ENCODE measurements around the gene SPTAN1.

DNA sequence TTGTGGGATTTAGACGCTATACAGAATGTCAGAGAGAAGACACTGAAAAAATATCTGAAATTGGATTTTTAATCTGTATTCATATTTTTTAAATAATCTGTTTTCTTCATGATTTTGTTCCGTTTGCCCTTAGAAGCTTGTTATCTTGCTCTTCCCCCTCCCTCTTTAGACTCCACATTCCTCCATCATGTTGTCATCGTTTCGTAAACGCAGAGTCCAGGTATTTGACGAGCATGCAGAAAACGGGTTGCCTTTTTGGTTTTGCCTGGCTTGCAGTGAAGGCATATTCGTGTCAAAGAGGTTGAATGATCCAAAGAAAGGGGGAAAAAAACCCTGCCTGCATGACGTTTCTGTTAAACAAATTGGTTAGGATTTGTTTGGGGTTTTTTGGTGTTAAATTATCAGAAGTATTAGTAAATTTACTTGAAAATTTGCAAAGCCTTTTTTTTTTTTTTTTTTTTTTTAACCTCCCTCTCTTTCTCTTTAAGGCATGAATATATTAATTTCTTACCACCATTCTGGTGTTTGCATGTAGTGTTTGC lies 2.9 kb downstream of the SPTAN1 start:
- no peak for TF ChIP-seq CHD1 (IDR thresholded peaks at IDR 0.05; ENCODE audit: low read depth, low read length)
- TF ChIP-seq MXI1 (IDR thresholded peaks at IDR 0.05; ENCODE audit: borderline replicate concordance, low read depth, low read length), result no peak
- peak; percentile 66; the same call in 1 of the 2 replicates for TF ChIP-seq MAFK (IDR thresholded peaks at IDR 0.05; ENCODE audit: low read depth, low read length)
- no peak for TF ChIP-seq SMC3 (IDR thresholded peaks at IDR 0.05; ENCODE audit: low read depth, low read length)
- TF ChIP-seq, protein P1, sequence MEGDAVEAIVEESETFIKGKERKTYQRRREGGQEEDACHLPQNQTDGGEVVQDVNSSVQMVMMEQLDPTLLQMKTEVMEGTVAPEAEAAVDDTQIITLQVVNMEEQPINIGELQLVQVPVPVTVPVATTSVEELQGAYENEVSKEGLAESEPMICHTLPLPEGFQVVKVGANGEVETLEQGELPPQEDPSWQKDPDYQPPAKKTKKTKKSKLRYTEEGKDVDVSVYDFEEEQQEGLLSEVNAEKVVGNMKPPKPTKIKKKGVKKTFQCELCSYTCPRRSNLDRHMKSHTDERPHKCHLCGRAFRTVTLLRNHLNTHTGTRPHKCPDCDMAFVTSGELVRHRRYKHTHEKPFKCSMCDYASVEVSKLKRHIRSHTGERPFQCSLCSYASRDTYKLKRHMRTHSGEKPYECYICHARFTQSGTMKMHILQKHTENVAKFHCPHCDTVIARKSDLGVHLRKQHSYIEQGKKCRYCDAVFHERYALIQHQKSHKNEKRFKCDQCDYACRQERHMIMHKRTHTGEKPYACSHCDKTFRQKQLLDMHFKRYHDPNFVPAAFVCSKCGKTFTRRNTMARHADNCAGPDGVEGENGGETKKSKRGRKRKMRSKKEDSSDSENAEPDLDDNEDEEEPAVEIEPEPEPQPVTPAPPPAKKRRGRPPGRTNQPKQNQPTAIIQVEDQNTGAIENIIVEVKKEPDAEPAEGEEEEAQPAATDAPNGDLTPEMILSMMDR (conservative IDR thresholded peaks at IDR 0.05; ENCODE audit: low read depth, low read length), result no peak
- no peak for TF ChIP-seq RAD21 (IDR thresholded peaks at IDR 0.05; ENCODE audit: low read length)
- no peak for TF ChIP-seq BHLHE40 (IDR thresholded peaks at IDR 0.05; ENCODE audit: low read depth, low read length)
- TF ChIP-seq RFX5 (IDR thresholded peaks at IDR 0.05; ENCODE audit: low read depth, low read length), result no peak
- TF ChIP-seq POLR2A (IDR thresholded peaks at IDR 0.05; ENCODE audit: low read depth, low read length), result no peak
- no peak for TF ChIP-seq FOS (IDR thresholded peaks at IDR 0.05; ENCODE audit: low read depth, low read length)
- TF ChIP-seq, protein P2, sequence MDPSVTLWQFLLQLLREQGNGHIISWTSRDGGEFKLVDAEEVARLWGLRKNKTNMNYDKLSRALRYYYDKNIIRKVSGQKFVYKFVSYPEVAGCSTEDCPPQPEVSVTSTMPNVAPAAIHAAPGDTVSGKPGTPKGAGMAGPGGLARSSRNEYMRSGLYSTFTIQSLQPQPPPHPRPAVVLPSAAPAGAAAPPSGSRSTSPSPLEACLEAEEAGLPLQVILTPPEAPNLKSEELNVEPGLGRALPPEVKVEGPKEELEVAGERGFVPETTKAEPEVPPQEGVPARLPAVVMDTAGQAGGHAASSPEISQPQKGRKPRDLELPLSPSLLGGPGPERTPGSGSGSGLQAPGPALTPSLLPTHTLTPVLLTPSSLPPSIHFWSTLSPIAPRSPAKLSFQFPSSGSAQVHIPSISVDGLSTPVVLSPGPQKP (IDR thresholded peaks at IDR 0.05; ENCODE audit: borderline replicate concordance, low read depth, low read length), result no peak
